GM21381 (cell line): ENCODE data around the gene MXD3.
"Not testable (repeated sequence)": the region's sequence is repeated elsewhere in the genome, so short reads cannot be mapped to it uniquely, and the experiment has no call there.

Source experiments
- ATAC-seq: cut with Tn5 transposase; IDR thresholded peaks from one replicate; pipeline ENCODE4 v1.9.1; 2021; ENCODE audit warnings: mild to moderate bottlenecking, moderate library complexity; ENCODE audit not compliant: unreplicated experiment

MXD3 gene

GRCh38 chr5:177275883-177276282 lies 35.8 kb downstream of the MXD3 start:
- ATAC-seq = no peak

- ATAC-seq = no peak
These were observed 40.6 kb downstream of the MXD3 start for GRCh38 chr5:177271113-177271512.

- ATAC-seq = no peak
These were observed 41.0 kb downstream of the MXD3 start for GRCh38 chr5:177270653-177271052.

GRCh38 chr5:177269976-177270375 lies 41.7 kb downstream of the MXD3 start:
- no peak for ATAC-seq

- ATAC-seq = no peak
These were observed 42.3 kb downstream of the MXD3 start for GRCh38 chr5:177269232-177269895.

- no peak for ATAC-seq
These were observed 46.3 kb downstream of the MXD3 start for GRCh38 chr5:177265395-177265794.

GRCh38 chr5:177264178-177264577 lies 47.5 kb downstream of the MXD3 start:
- no peak for ATAC-seq

- ATAC-seq = no peak
These were observed 50.2 kb downstream of the MXD3 start for GRCh38 chr5:177261510-177261909.

GRCh38 chr5:177260961-177261360 lies 50.7 kb downstream of the MXD3 start:
- ATAC-seq = no peak

GRCh38 chr5:177258711-177259110 lies 53.0 kb downstream of the MXD3 start:
- ATAC-seq = not testable (repeated sequence)
